AG04450 (cell line): ENCODE measurements around the gene ABLIM2. TPM values are rescaled to one million over a fixed set of nuclear protein-coding genes. Genes with fewer than 3 reads are reported as not detected.

ENCODE experiments used
- CTCF ChIA-PET: fragments of 300-600, 350-600 bp; formaldehyde crosslinking; extraction: SDS; loops from one replicate; lab custom pipeline; 2022; ENCODE audit warnings: antibody characterized with exemption, inconsistent platforms; lab: Charles Lee
- POLR2A ChIA-PET: fragments of 350-600 bp; formaldehyde crosslinking; extraction: SDS; loops from one replicate; lab custom pipeline; 2021; ENCODE audit warnings: antibody characterized with exemption, inconsistent platforms; lab: Yijun Ruan, JAX
- DNase-seq: peaks from one replicate; pipeline ENCODE4 v3.0.0-alpha.2; 2011; ENCODE audit warnings: low read depth, low spot score
- H3K27ac ChIP-seq: one replicate; pipeline ENCODE4 v1.5.1; 2012; ENCODE audit warnings: low read depth, low read length, control low read depth
- H3K27me3 ChIP-seq: one replicate; pipeline ENCODE4 v1.6.0; 2012; ENCODE audit warnings: low read length; ENCODE audit not compliant: control insufficient read depth, insufficient read depth
- H3K4me3 ChIP-seq: 2 replicates; pipeline ENCODE4 v1.5.1; 2011; ENCODE audit warnings: mild to moderate bottlenecking, low read depth, low read length, control low read depth
- H3K9me3 ChIP-seq: 2 replicates; pipeline ENCODE4 v1.5.1; 2012; ENCODE audit warnings: low read length; ENCODE audit not compliant: control insufficient read depth, insufficient read depth
- CTCF ChIP-seq: IDR thresholded peaks from 2 replicates; pipeline ENCODE4 v1.5.1; 2011; ENCODE audit warnings: low read depth, low read length, control low read depth, inconsistent platforms
- polyA plus RNA-seq: library from polyadenylated mRNA; depleted of rRNA; stranded (reverse); fragments of >200 nt; gene quantifications from 2 replicates; pipeline ENCODE4 v1.2.3, GENCODE V29; 2011

ABLIM2 gene
- polyA plus RNA-seq, 1 experiment, result not detected

GRCh38 chr4:8028884-8029568 is 129.6 kb downstream of the ABLIM2 start:
- Histone ChIP-seq H3K27me3 (peaks cover 28% of the 10 kb centered on the region), H3K27ac (no peak overlapping the region), H3K4me3 (no peak overlapping the region), H3K9me3 (no peaks in the 10 kb centered on the region; the same call in 1 of the 2 replicates)
- ChIA-PET POLR2A (no interaction called here), CTCF (no interaction called here)
- TF ChIP-seq CTCF, result no peak
- DNase-seq, result no peak

- Histone ChIP-seq H3K9me3 (no peaks in the 10 kb centered on the region; the same call in 1 of the 2 replicates), H3K27me3 (peaks cover 34% of the 10 kb centered on the region), H3K27ac (no peak overlapping the region), H3K4me3 (no peak overlapping the region)
- ChIA-PET CTCF (no interaction called here), POLR2A (no interaction called here)
- DNase-seq, result no peak
- TF ChIP-seq CTCF, result no peak
Observed at GRCh38 chr4:8028368-8028767, 130.2 kb downstream of the ABLIM2 start.

- TF ChIP-seq CTCF, result no peak
- POLR2A ChIA-PET, result no interaction called here
- DNase-seq, result no peak
- CTCF ChIA-PET, result no interaction called here
- Histone ChIP-seq H3K4me3 (no peak overlapping the region), H3K27ac (no peak overlapping the region), H3K27me3 (peaks cover 52% of the 10 kb centered on the region), H3K9me3 (no peaks in the 10 kb centered on the region; the same call in 1 of the 2 replicates)
Observed at GRCh38 chr4:8026453-8026852, 132.2 kb downstream of the ABLIM2 start.

- POLR2A ChIA-PET, result no interaction called here
- CTCF ChIA-PET, result no interaction called here
- Histone ChIP-seq H3K27ac (no peak overlapping the region), H3K9me3 (no peaks in the 10 kb centered on the region; the same call in 1 of the 2 replicates), H3K4me3 (no peak overlapping the region), H3K27me3 (peaks cover 55% of the 10 kb centered on the region)
- no peak for DNase-seq
- TF ChIP-seq CTCF, result no peak
Observed at GRCh38 chr4:8025668-8026067, 132.9 kb downstream of the ABLIM2 start.

GRCh38 chr4:8024073-8024786 is 134.4 kb downstream of the ABLIM2 start:
- ChIA-PET CTCF (no interaction called here), POLR2A (no interaction called here)

More at GRCh38 chr4:8024073-8024786, 134.4 kb downstream of the ABLIM2 start:
- H3K27ac ChIP-seq, result no peak overlapping the region
- H3K4me3 ChIP-seq, result no peak overlapping the region
- peaks cover 62% of the 10 kb centered on the region for H3K27me3 ChIP-seq
- TF ChIP-seq CTCF, result no peak
- no peaks in the 10 kb centered on the region; the same call in 1 of the 2 replicates for H3K9me3 ChIP-seq
- no peak for DNase-seq
